ENCODE data around the gene HOXC4. TPM values are rescaled to one million over a fixed set of nuclear protein-coding genes. Genes with fewer than 3 reads are reported as not detected.

HOXC4 gene
- total and polyA plus RNA-seq, 5 experiments from 2014 or later: 0.25 to 0.65 (median 0.53) TPM; not detected in 1

- Mint-ChIP-seq H3K4me1 (peaks cover 13 to 39% (median 23%) of the 10 kb centered on the region in 4 donors), H3K4me3 (peak overlapping the region; percentile 68 to 92 (median 84)), H3K36me3 (peaks cover 0 to 4% (median 0%) of the 10 kb centered on the region in 3 donors), H3K27ac (peak overlapping the region in 6 of 10 donors; percentile 25 to 73 (median 40)), H3K9me3 (peaks cover 0 to 2% (median 0%) of the 10 kb centered on the region in 9 donors), H3K27me3 (peaks cover 34 to 84% (median 70%) of the 10 kb centered on the region in 5 donors)
- POLR2A ChIA-PET: interaction anchor here (0.7 to 1.4 kb wide), 3 partner anchors 8 to 14 kb away, joined by 3 to 4 read pairs (median 3); partner anchors contain the start of genes HOXC6 and HOXC8
- ATAC-seq: peak; percentile 24 to 39
- DNase-seq: peak in 1 of 10 donors; percentile 22
These were observed 36.4 kb upstream of the HOXC4 start for GRCh38 chr12:54017027-54017788.

GRCh38 chr12:54017878-54018467, 35.7 kb upstream of the HOXC4 start:
- Mint-ChIP-seq H3K27me3 (peaks cover 31 to 84% (median 70%) of the 10 kb centered on the region in 5 donors), H3K4me1 (peaks cover 13 to 39% (median 23%) of the 10 kb centered on the region in 4 donors), H3K27ac (peak overlapping the region in 6 of 10 donors; percentile 28 to 59 (median 39)), H3K36me3 (peaks cover 0 to 4% (median 0%) of the 10 kb centered on the region in 3 donors), H3K4me3 (peak overlapping the region; percentile 68 to 92 (median 84)), H3K9me3 (peaks cover 0 to 2% (median 0%) of the 10 kb centered on the region in 9 donors)
- peak; percentile 55 to 86 (median 70) for DNase-seq
- peak; percentile 82 to 86 for ATAC-seq
- POLR2A ChIA-PET: interaction anchor here (0.5 to 1.4 kb wide), 4 partner anchors 9 to 14 kb away, joined by 3 to 4 read pairs (median 3); partner anchors contain the start of genes HOXC6 and HOXC8

- H3K27ac Mint-ChIP-seq: peak overlapping the region in 2 of 10 donors; percentile 18 to 40
- no peak for ATAC-seq
- H3K27me3 Mint-ChIP-seq: peaks cover 27 to 84% (median 69%) of the 10 kb centered on the region in 5 donors
- peak overlapping the region; percentile 28 to 92 (median 60) for H3K4me3 Mint-ChIP-seq
- DNase-seq: peak in 1 of 10 donors; percentile 52
- POLR2A ChIA-PET: no interaction called here
- peaks cover 0 to 2% (median 0%) of the 10 kb centered on the region in 9 donors for H3K9me3 Mint-ChIP-seq
- H3K36me3 Mint-ChIP-seq: no peaks in the 10 kb centered on the region
- H3K4me1 Mint-ChIP-seq: peaks cover 12 to 39% (median 23%) of the 10 kb centered on the region in 4 donors
These were observed 35.1 kb upstream of the HOXC4 start for GRCh38 chr12:54018468-54018984.

GRCh38 chr12:54019091-54019811, 34.4 kb upstream of the HOXC4 start:
- DNase-seq (peak in 1 of 10 donors; percentile 43), ATAC-seq (no peak)
- Mint-ChIP-seq H3K4me3 (peak overlapping the region in 5 of 10 donors; percentile 36 to 64 (median 52)), H3K4me1 (peaks cover 12 to 35% (median 22%) of the 10 kb centered on the region in 4 donors), H3K27ac (no peak overlapping the region), H3K9me3 (peaks cover 0 to 2% (median 0%) of the 10 kb centered on the region in 9 donors), H3K36me3 (no peaks in the 10 kb centered on the region), H3K27me3 (peaks cover 26 to 84% (median 69%) of the 10 kb centered on the region in 5 donors)
- POLR2A ChIA-PET: interaction anchor here (0.6 kb wide), 1 partner anchor 10 kb away, joined by 7 read pairs; the partner anchor contains the start of gene HOXC8

DNA sequence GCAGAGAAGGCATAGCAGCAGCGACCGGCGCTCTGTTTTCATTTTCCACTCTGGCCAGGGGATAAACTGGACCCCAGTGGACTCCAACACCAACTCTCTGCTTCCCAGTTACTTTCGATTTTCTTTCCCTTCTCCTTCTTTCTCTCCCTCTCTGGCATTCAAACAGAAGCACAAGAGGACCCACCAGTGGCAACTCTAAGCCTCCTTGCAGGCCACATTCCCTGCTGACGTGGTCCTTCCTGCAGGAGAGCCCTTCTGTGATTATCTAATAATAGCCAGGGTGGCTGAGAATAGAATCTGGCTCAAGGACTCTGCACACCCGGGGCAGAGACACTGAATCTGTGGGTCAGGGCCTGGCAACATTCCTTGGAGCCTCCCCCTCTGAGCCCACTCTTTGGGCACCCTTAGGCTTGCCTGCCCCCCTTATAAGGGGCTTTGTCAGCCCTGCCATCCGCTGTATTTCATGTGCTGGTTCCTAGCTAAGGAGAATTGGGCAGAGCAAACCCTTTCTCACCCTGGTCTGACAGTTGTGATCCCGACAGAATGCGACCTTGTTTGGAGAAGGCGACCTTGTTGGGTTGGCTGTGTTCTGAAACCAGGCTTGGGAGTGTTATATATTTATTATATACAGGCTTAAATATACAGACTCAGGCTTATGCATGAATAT, 33.6 kb upstream of the HOXC4 start:
- DNase-seq (peak in 1 of 10 donors; percentile 24), ATAC-seq (no peak)
- peak overlapping the region in 6 of 10 donors; percentile 23 to 67 (median 58) for H3K4me3 Mint-ChIP-seq
- peaks cover 0 to 2% (median 0%) of the 10 kb centered on the region in 9 donors for H3K9me3 Mint-ChIP-seq
- peaks cover 9 to 27% (median 17%) of the 10 kb centered on the region in 4 donors for H3K4me1 Mint-ChIP-seq
- H3K27me3 Mint-ChIP-seq: peaks cover 22 to 83% (median 67%) of the 10 kb centered on the region in 5 donors
- H3K36me3 Mint-ChIP-seq: no peaks in the 10 kb centered on the region
- POLR2A ChIA-PET: interaction anchor here (0.6 kb wide), 1 partner anchor 11 kb away, joined by 7 read pairs; the partner anchor contains the start of gene HOXC8
- H3K27ac Mint-ChIP-seq: peak overlapping the region in 1 of 10 donors; percentile 68

GRCh38 chr12:54020591-54021405, 32.8 kb upstream of the HOXC4 start:
- Mint-ChIP-seq H3K4me1 (peaks cover 9 to 22% (median 17%) of the 10 kb centered on the region in 4 donors), H3K36me3 (no peaks in the 10 kb centered on the region), H3K27ac (no peak overlapping the region), H3K4me3 (no peak overlapping the region), H3K9me3 (peaks cover 0 to 2% (median 0%) of the 10 kb centered on the region in 9 donors), H3K27me3 (peaks cover 16 to 84% (median 67%) of the 10 kb centered on the region in 5 donors)
- ATAC-seq: no peak
- DNase-seq: peak in 1 of 10 donors; percentile 19
- POLR2A ChIA-PET: no interaction called here

DNA sequence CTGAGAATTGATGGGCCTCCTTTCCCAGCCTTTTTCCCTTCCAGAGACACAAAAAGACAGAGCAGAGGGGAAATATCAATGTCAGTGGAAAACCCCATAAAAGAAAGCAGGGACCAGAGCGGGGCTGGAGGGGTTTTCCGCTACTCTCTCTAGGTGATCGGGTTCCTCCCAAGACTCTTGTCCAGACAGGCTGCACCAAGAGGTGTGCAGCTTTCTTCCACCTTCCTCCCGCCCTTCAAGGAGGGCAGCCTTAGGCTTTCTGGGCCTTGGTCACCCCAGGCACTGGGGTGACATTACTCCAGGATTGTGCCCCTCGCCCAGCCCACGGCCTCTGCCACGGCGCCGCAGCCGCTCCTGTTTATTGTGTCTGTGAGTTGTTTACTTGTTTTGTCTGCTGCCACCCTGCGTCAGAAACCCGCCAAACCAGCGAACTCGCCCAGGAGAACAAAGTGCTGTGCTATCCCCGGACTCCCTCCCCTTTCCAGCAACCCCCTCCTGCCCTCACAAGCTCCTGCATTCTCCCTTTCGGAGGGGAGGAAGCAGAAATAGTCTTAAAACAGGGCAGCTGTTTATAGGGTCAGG, 32.1 kb upstream of the HOXC4 start:
- DNase-seq: peak in 1 of 10 donors; percentile 47
- Mint-ChIP-seq H3K4me3 (no peak overlapping the region), H3K4me1 (peaks cover 9 to 24% (median 16%) of the 10 kb centered on the region in 4 donors), H3K9me3 (peaks cover 0 to 2% (median 0%) of the 10 kb centered on the region in 9 donors), H3K27ac (peak overlapping the region in 1 of 10 donors; percentile 22), H3K27me3 (peaks cover 17 to 92% (median 69%) of the 10 kb centered on the region in 5 donors), H3K36me3 (no peaks in the 10 kb centered on the region)
- POLR2A ChIA-PET: interaction anchor here (0.5 to 0.6 kb wide), 2 partner anchors 123 to 202 kb away, joined by 3 to 6 read pairs; no protein-coding TSS in a partner anchor
- ATAC-seq: no peak

- Mint-ChIP-seq H3K9me3 (peaks cover 0 to 2% (median 0%) of the 10 kb centered on the region in 9 donors), H3K4me1 (peaks cover 6 to 22% (median 14%) of the 10 kb centered on the region in 4 donors), H3K36me3 (peaks cover 0 to 2% (median 0%) of the 10 kb centered on the region in 3 donors), H3K27me3 (peaks cover 21 to 92% (median 76%) of the 10 kb centered on the region in 5 donors), H3K4me3 (no peak overlapping the region), H3K27ac (no peak overlapping the region)
- POLR2A ChIA-PET: no interaction called here
- DNase-seq (peak in 1 of 10 donors; percentile 8), ATAC-seq (no peak)
These were observed 30.4 kb upstream of the HOXC4 start for GRCh38 chr12:54022960-54023884.

- DNase-seq: no peak
- Mint-ChIP-seq H3K27me3 (peaks cover 27 to 98% (median 81%) of the 10 kb centered on the region in 5 donors), H3K36me3 (peaks cover 0 to 2% (median 0%) of the 10 kb centered on the region in 3 donors), H3K27ac (no peak overlapping the region), H3K9me3 (peaks cover 0 to 2% (median 0%) of the 10 kb centered on the region in 9 donors), H3K4me1 (peaks cover 6 to 28% (median 16%) of the 10 kb centered on the region in 4 donors), H3K4me3 (no peak overlapping the region)
- POLR2A ChIA-PET: interaction anchor here (1.0 kb wide), 1 partner anchor 15 kb away, joined by 5 read pairs; the partner anchor contains the start of gene HOXC8
- no peak for ATAC-seq
These were observed 29.5 kb upstream of the HOXC4 start for GRCh38 chr12:54024127-54024526.
